Breast epithelium (tissue), 3 donors: ENCODE measurements around the gene COBLL1.

Source experiments
- CTCF ChIP-seq, 3 donors: fragments of 450-650 bp; IDR thresholded peaks; one replicate each; pipeline ENCODE4 v1.5.1; 2016 to 2017; ENCODE audit warnings: antibody characterized with exemption in 3 of 3, mild to moderate bottlenecking in 3 of 3, moderate library complexity in 3 of 3
- POLR2A ChIP-seq: fragments of 450-650 bp; IDR thresholded peaks from one replicate; pipeline ENCODE4 v1.6.1; 2016; ENCODE audit warnings: antibody characterized with exemption, mild to moderate bottlenecking, moderate library complexity
- POLR2AphosphoS5 ChIP-seq, 3 donors: sonication (generic); formaldehyde crosslinking; IDR thresholded peaks; one replicate each; pipeline ENCODE4 v1.6.1; 2017; ENCODE audit warnings: antibody characterized with exemption in 3 of 3

- TF ChIP-seq CTCF (IDR thresholded peaks at IDR 0.05) (no peak), POLR2A (no peak), POLR2AphosphoS5 (IDR thresholded peaks at IDR 0.05) (no peak)
Measured at GRCh38 chr2:164766954-164767320, 74.7 kb downstream of the COBLL1 start.
